Natural killer cell (primary cell): ENCODE results near the gene APOA5. TPM values are rescaled to one million over a fixed set of nuclear protein-coding genes. Genes with fewer than 3 reads are reported as not detected.

Experiments
- ATAC-seq, 3 donors: fragments of 150-1000 bp in 2 of 3; fragments of 200-7000 bp in 1 of 3; cut with Tn5 transposase; 1 replicate in 1 of 3; 2 replicates in 2 of 3; pipeline ENCODE4 v1.10.0; 2021; ENCODE audit warnings: mild to moderate bottlenecking in 2 of 3, moderate library complexity in 2 of 3
- DNase-seq, 2 donors: peaks; one replicate each; pipeline versions ENCODE4 v3.0.0 to v3.0.0-alpha.2; 2013 to 2021; ENCODE audit warnings: mixed read lengths in 1 of 2
- H3K27ac ChIP-seq: one replicate; pipeline ENCODE4 v1.5.1; 2013; ENCODE audit warnings: mild to moderate bottlenecking, low read length
- H3K27me3 ChIP-seq: one replicate; pipeline ENCODE4 v1.6.1; 2013; ENCODE audit warnings: low read length; ENCODE audit not compliant: control insufficient read depth, insufficient read depth
- H3K36me3 ChIP-seq: one replicate; pipeline ENCODE4 v1.6.1; 2013; ENCODE audit warnings: low read length; ENCODE audit not compliant: control insufficient read depth, insufficient read depth
- H3K4me1 ChIP-seq: one replicate; pipeline ENCODE4 v1.6.1; 2013; ENCODE audit warnings: low read length; ENCODE audit not compliant: control insufficient read depth, insufficient read depth
- H3K4me3 ChIP-seq: one replicate; pipeline ENCODE4 v1.5.1; 2013; ENCODE audit warnings: low read length
- H3K9me3 ChIP-seq: one replicate; pipeline ENCODE4 v1.6.1; 2013; ENCODE audit warnings: low read length; ENCODE audit not compliant: control insufficient read depth, insufficient read depth
- H3K27ac Mint-ChIP-seq, 2 donors: one replicate each; pipeline ENCODE4 v1.8.0; 2022; ENCODE audit warnings: mild to moderate bottlenecking in 2 of 2, mixed read lengths in 2 of 2, moderate library complexity in 1 of 2
- H3K27me3 Mint-ChIP-seq, 2 donors: one replicate each; pipeline ENCODE4 v1.8.0; 2022; ENCODE audit warnings: low read depth in 2 of 2, mixed read lengths in 2 of 2
- H3K36me3 Mint-ChIP-seq: one replicate; pipeline ENCODE4 v1.8.0; 2022; ENCODE audit warnings: mixed read lengths
- H3K4me1 Mint-ChIP-seq, 2 donors: one replicate each; pipeline ENCODE4 v1.8.0; 2022; ENCODE audit warnings: mixed read lengths in 2 of 2
- H3K4me3 Mint-ChIP-seq: one replicate; pipeline ENCODE4 v1.8.0; 2022; ENCODE audit warnings: mild to moderate bottlenecking, moderate library complexity, mixed read lengths
- H3K9me3 Mint-ChIP-seq, 2 donors: one replicate each; pipeline ENCODE4 v1.8.0; 2022; ENCODE audit warnings: mixed read lengths in 2 of 2
- CTCF ChIP-seq: fragments of 200-600 bp; IDR thresholded peaks from one replicate; pipeline ENCODE4 v1.8.0; 2022; ENCODE audit warnings: antibody characterized with exemption
- WGBS: methylation state at CpG from one replicate; pipeline ENCODE4 v1.1.7; 2013; ENCODE audit warnings: missing lambda C conversion rate; ENCODE audit not compliant: insufficient coverage; 5-methylcytosine and 5-hydroxymethylcytosine counted together
- intact Hi-C: fragments of 100-400 bp; cut with micrococcal nuclease; formaldehyde crosslinking; loops from one replicate; pipeline ENCODE4 v1.14.2; 2022
- total RNA-seq, 4 donors: library from RNA; stranded (reverse); fragments of 120-200 nt in 1 of 4; gene quantifications; one replicate each; pipeline versions ENCODE4 v1.2.3 to v1.2.4, GENCODE V29; 2013 to 2022

APOA5 gene
- total RNA-seq, 3 donors from 2014 or later (not counting 1 experiment from before 2014, with no cell fraction given) = not detected

GRCh38 chr11:116838321-116839084, 46.8 kb upstream of the APOA5 start:
- no peak overlapping the region for H3K4me3 Mint-ChIP-seq

GRCh38 chr11:116837231-116838091, 45.8 kb upstream of the APOA5 start, which contains the start of gene APOA1:
Gene APOA1 (minus strand): TSS chr11:116837622. CDS start chr11:116837387, 235 bp downstream.
- H3K27me3 Mint-ChIP-seq = no peaks in the 10 kb centered on the region
- H3K9me3 Mint-ChIP-seq = no peaks in the 10 kb centered on the region
- H3K4me1 Mint-ChIP-seq = peaks cover 17 to 18% of the 10 kb centered on the region in 2 donors
- H3K4me3 Mint-ChIP-seq = no peak within 1 kb of the TSS
- H3K36me3 ChIP-seq = no peaks in the 10 kb centered on the region
- WGBS = 93% methylated on average over 18 of the region's 19 CpGs
- intact Hi-C loops = loop anchor here (5.0 kb wide), 1 partner anchor 105 kb away; no protein-coding TSS in a partner anchor
- no peaks in the 10 kb centered on the region for H3K9me3 ChIP-seq
- H3K36me3 Mint-ChIP-seq = no peaks in the 10 kb centered on the region
- TF ChIP-seq CTCF = no peak
- ATAC-seq (no peak), DNase-seq (no peak)
- H3K27me3 ChIP-seq = no peaks in the 10 kb centered on the region
- no peak within 1 kb of the TSS for H3K4me3 ChIP-seq
- no peak within 1 kb of the TSS for H3K27ac Mint-ChIP-seq
- H3K4me1 ChIP-seq = peaks cover 19% of the 10 kb centered on the region
- no peak within 1 kb of the TSS for H3K27ac ChIP-seq

More at GRCh38 chr11:116838321-116839084, 46.8 kb upstream of the APOA5 start:
- no peaks in the 10 kb centered on the region for H3K27me3 ChIP-seq
- intact Hi-C loops = loop anchor here (5.0 kb wide), 1 partner anchor 106 kb away; no protein-coding TSS in a partner anchor
- peaks cover 17 to 18% of the 10 kb centered on the region in 2 donors for H3K4me1 Mint-ChIP-seq
- no peaks in the 10 kb centered on the region for H3K9me3 Mint-ChIP-seq
- peaks cover 19% of the 10 kb centered on the region for H3K4me1 ChIP-seq
- ATAC-seq (no peak), DNase-seq (no peak)
- WGBS = 92% methylated on average over 6 of the region's 6 CpGs
- no peaks in the 10 kb centered on the region for H3K36me3 Mint-ChIP-seq
- no peak overlapping the region for H3K27ac ChIP-seq
- TF ChIP-seq CTCF = no peak
- H3K4me3 ChIP-seq = no peak overlapping the region
- H3K36me3 ChIP-seq = peaks cover 7% of the 10 kb centered on the region
- no peaks in the 10 kb centered on the region for H3K9me3 ChIP-seq
- H3K27me3 Mint-ChIP-seq = no peaks in the 10 kb centered on the region
- H3K27ac Mint-ChIP-seq = no peak overlapping the region

- H3K36me3 Mint-ChIP-seq = no peaks in the 10 kb centered on the region
- peaks cover 17 to 18% of the 10 kb centered on the region in 2 donors for H3K4me1 Mint-ChIP-seq
- no peak overlapping the region for H3K27ac ChIP-seq
- intact Hi-C loops = loop anchor here (1.0 to 5.0 kb wide), 2 partner anchors 45 to 104 kb away; partner anchors contain the start of gene APOA5
- TF ChIP-seq CTCF = no peak
- no peaks in the 10 kb centered on the region for H3K27me3 ChIP-seq
- ATAC-seq (no peak), DNase-seq (no peak)
- H3K4me1 ChIP-seq = peaks cover 19% of the 10 kb centered on the region
- 95% methylated on average over 7 of the region's 7 CpGs for WGBS
- no peak overlapping the region for H3K4me3 ChIP-seq
- H3K27me3 Mint-ChIP-seq = no peaks in the 10 kb centered on the region
- H3K27ac Mint-ChIP-seq = no peak overlapping the region
- H3K9me3 Mint-ChIP-seq = no peaks in the 10 kb centered on the region
- no peaks in the 10 kb centered on the region for H3K9me3 ChIP-seq
- H3K4me3 Mint-ChIP-seq = no peak overlapping the region
- H3K36me3 ChIP-seq = no peaks in the 10 kb centered on the region
These were observed 44.9 kb upstream of the APOA5 start for GRCh38 chr11:116836632-116836991.
